OCI-M2 (cell line): ENCODE results near the gene KLK13.

Experiments
- DNase-seq: peaks from one replicate; lab custom pipeline; 2025; ENCODE audit not compliant: unreplicated experiment; lab: John Stamatoyannopoulos, UW

The KLK13 gene

DNA sequence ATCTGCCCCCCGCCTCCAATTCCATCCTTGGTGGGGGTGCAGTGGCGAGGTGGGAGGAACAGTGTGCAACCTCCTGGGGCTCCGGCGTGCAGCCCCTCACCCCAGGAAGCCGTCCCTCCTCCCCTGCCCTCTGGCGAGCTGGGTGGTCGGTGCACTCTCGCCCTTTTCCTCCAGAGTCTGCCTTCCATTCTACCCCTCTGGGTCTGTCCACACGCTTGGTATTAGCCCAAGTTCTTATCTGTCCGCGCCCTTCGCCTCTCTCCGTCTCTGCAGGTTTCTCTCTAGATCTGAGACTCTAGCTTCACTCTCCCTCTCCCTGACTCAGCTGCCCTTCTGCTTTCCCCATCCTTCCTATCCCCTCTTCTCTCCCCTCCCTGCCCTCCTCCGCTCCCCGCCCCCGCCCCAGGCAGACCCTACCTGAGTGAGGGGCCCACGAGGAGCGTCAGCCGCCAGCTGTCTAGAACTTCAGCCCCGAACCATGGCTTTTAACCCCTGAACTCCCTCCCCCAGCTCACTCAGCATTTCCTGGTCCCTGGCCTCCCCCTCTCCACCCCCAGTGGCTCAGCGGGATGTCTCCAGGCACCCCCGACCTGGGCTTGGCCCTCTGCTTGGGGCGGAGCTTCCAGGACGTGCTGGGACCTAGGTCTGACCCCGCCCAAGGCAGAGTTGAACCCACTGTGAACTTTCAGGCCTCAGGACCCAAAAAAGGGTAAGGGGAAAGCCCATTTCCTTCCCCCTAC is 499 bp upstream of the KLK13 start:
- no peak for DNase-seq

DNA sequence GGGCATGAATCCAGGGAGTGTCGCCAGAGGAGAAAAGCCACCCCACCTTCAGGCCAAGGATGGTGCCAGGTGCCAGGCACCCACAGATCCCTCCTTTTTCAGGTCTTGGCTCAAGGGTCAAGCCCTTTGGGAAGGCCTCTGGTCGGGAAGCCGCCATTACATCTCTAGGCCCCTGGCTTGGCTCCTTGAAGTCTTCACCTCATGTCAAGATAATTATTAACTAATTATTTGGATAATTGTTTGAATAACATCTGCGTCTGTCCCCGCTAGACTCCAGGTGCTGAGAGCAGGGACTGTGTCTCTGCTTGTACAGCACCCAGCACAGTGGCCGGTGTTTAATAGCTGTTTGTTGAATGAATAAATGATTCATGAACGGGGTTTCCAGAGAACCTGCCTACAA is 1.2 kb downstream of the KLK13 start:
- no peak for DNase-seq

DNA sequence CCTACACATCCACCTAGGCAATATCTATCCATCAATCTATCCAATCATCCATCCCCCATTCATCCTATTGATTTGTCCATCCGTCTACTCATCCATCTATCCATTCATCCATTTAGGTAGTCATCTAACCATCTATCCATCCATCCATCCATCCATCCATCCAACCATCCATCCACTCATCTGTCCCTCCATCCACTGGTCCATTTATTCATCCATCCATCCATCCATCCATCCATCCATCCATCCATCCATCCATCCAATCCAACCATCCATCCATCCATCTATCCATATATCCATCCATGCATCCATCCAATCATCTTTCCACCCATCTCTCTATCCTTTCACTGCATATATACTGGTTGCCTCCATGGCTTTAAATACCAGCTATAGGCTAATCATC is 3.9 kb downstream of the KLK13 start:
- DNase-seq: no peak

DNA sequence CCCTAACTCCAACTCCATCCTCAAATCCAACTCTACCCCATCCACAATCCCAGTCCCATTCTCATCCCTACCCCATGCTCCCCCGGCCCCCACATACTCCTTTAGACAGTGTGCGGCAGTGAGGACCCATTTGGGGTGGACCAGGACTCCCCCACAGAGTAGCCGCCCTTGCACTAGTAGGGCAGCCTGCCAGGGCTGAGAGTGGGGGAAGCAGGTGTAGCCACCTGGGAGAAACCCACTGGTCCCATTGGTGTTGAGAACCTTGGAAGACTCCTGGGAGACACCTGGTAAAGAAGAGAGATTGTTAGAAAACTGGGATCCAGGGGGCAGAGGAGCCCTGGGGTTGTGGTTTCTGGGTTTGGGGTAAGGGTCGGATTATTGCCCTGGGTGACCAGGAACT is 4.6 kb downstream of the KLK13 start:
- DNase-seq: no peak

DNA sequence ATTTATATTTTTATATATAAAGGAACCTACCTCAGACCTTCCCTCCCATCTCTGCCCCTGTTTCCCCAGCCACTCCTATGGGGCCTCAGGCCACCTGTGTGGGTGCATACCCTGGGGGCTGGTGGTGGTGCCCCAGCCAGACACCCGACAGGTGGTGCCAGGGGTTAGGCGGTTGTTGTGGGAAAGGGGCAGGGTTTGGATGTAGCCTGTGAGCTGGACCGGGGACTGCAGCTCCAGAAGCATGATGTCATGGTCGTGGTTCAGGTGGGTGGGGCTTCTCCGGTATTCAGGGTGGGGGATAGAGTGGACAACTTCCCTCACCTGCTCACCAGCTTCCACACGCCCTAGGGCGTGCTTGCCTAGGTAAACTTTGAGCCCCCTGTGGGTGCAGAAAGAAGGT is 5.2 kb downstream of the KLK13 start:
- DNase-seq: no peak

DNA sequence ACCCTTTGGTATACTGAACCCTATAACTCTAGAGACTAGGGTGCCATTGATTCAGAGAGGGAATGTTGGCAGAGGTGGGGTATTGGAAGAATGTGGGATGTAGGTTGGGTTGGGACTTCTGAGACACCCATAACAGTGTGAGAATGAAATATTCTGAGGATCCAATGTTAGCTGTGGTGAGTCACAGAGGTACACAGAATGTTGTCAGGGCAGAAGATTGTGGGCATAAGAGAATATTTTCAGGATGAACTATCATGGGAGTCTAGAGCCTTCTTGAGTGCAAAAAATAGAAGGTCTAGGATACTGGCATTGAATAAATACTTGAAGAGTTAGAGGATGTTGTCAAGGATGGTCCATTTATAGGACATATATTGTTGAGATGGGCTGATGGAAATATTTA is 9.0 kb downstream of the KLK13 start:
- no peak for DNase-seq

DNA sequence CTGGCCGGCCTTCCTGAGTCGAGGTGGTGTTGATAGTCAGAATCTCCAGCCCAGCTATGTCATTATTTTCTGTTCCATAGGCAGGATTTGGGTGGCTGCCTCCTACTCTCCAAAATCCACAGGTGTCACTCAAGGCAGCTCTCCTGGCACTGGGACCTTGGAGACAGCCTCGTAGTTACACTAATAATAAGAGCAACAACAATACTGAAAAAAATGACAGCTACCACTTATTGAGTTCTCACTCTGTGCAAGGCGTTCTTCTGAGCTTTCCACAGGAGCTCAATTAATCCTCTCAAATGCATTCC is 17.9 kb downstream of the KLK13 start:
- no peak for DNase-seq

DNA sequence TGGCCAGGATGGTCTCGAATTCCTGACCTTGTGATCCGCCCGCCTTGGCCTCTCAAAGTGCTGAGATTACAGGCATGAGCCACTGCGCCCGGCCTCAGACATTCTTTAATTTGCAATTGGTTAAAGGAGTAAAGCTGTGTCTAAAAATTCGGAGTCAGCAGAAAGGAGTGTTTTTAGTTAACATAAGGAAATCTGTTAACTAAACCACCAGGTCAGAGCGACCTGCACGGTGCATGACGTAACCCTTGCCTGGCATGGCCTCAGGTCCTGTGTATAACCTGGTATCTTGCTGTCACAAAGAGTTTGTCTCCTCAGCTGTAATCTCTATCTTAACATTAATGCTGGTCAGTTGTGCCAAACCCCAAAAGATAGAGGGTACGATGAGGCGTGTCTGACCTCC is 20.6 kb downstream of the KLK13 start:
- no peak for DNase-seq

DNA sequence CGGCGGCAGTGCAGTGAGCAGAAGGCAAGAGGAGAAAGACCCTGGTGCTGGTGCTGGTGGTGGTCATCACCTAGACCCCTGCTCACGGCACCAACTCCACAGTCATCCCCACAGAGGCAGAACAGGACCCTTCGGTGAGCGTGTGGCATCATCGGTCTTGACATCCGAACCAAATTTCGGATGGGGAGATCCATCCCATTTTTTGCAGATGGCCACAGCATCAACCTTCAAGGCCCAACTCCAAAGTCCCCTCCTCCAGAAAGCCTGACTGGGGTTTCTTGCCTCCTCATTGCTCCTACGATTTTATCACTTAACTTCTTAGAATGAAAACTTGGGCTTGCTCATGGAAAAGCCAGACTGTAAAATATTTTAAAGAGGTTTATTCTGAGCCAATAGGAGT is 21.4 kb downstream of the KLK13 start:
- DNase-seq: no peak

DNA sequence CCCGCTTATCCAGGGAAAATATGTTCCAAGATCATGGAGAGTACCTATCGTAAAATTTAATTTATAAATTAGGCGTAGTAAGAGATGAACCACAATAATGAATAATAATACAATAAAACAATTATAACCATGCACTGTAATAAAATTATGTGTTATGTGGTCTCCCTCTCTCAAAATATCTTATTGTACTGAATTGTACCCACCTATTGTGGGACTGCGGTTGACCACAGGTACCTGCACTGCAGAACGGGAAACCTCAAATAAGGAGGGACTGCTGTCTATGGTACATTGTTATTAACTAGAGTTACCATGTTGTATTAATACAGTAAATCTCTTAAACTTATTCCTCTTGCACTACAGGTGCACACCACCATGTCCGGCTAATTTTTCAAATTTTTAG is 24.7 kb downstream of the KLK13 start:
- DNase-seq: no peak

DNA sequence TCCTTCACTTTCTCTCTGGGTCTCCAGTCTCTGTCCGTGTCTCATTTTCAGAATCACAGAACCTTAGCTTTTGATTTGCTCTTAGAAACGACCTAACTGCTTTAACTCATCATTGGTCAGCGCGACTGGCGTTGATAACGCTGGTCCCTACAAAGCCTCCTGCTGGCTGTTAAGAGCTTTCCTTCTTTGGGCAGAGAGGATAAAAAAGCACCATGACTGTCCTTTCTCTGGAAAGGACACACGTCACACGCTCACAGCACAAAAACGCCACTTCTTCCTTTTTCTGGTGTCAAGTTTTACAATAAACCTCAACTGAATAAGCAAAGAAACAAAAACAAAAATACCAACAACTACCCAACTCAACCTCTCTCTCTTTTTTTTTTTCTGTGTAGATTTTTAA is 28.4 kb downstream of the KLK13 start:
- DNase-seq: no peak

DNA sequence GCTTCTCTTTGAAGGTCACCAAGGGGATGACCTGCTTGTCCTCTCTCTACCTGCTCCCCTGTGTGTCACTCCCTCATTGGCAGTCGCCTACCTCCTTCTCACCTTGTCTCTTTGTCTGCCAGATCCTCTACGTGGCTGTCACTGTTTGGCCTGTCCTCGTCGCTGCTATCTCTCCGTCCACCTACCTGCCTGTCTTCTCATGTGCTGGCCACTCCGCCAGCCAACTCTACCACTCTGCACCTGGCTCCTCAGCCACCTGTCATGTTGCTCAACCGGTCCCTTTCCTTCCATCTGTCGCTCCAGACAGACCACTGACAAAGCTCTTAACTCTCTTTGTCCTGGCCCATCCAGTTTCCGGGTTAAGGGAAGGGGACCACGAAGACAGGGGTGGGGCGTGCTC is 30.2 kb downstream of the KLK13 start, which contains the start of gene KLK12:
KLK12 (minus strand) TSS at position 299 of the 400 bp plus-strand sequence. CDS start 381 bp downstream, outside the sequence.
- no peak for DNase-seq

DNA sequence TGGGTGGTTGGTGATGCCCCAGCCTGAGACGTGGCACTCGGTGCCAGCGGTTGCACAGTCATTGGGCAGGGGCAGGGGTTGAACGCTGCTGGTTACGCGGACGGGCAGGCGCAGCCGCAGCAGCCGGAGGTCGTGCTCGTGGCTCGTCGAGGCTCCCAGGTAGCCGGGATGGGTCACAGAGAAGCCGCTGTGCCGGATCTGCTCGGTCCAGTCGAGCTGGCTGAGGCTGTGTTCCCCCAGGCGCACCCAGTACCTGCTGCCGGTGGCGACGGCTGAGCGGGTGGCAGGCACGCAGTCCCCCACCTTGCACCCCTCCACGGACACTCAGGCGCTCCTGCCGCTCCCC is 33.0 kb downstream of the KLK13 start:
- no peak for DNase-seq

DNA sequence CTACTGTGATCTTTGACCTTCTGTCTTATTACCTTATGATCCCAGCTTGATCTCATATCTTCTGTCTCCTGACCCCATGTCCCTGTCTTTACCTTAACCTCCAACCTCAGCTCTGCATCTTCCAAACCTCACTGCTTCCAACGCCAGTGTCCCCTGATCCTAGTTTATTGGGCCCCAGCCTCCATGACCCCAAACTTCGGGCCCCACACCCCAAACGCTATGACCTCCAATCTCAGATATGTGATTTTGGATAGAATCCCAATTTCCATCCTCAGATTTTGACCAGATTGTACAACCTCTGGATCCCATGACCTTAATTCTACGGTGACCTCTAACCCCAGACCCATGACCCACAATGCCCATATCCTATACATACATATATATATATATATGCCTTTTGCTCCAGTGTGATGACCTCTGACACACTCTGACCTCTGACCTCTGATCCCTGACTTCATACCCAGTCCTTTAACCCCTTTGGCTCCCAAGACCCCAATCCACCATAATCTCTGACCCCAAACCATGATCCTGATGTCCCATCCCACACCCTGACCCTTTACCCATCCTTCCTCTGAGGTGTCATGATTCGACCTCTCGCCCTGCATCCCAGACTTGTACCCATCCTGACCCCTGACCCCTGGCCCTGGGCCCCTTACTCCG is 33.5 kb downstream of the KLK13 start:
- no peak for DNase-seq

DNA sequence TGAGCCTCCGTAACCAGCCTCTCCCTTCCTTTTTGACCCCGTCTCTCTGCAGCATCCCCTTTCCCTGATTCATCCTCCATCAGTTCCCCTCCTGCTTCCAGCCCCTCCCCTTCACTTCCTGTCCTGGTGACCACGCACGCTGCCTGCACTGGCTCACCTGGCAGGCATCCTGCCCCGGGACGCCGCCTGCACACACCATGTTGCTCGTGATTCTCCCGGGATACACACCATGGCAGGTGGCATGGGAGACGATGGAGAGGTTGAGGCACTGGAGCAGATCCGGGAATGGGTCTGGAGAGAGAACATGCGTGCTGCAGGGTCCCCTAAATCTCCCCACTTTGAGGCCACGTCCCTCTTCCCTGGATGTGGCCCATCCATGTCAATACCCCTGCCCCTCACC is 34.3 kb downstream of the KLK13 start:
- DNase-seq: no peak

DNA sequence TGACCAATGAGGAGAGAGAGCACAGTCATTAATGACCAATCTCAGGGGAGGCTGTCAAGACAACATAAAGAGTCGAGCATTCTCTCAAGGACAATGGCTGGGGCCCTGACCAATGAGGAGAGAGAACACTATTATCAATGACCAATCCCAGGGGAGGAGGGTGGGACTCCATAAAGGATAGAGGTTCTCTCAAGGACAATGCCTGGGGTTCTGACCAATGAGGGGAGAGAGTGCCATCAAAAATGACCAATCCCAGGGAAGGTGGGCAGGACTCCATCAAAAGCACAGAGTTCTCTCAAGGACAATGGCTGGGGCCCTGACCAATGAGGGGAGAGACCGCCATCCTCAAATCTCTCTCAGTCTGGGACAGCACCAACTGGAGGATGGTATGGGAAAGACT is 35.2 kb downstream of the KLK13 start:
- no peak for DNase-seq

DNA sequence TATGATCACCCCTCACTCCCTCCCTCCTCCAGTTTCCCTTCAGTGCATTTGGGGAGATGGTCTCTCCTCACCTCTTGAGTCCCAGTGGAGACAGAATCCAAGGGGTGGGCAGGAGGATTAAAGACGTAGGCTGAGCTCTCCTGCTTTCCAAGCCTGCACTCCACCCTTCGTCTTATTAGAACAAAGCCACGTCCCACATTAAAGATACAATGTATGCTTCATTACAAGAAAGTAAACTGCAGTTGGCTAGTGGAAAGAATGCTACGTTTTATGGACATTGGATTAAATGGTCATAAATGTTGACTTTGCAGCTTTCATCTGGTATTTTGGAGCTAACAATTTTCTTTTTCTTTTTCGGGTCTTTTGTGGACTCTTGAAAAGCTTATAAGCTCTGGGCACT is 37.0 kb downstream of the KLK13 start:
- DNase-seq: no peak

DNA sequence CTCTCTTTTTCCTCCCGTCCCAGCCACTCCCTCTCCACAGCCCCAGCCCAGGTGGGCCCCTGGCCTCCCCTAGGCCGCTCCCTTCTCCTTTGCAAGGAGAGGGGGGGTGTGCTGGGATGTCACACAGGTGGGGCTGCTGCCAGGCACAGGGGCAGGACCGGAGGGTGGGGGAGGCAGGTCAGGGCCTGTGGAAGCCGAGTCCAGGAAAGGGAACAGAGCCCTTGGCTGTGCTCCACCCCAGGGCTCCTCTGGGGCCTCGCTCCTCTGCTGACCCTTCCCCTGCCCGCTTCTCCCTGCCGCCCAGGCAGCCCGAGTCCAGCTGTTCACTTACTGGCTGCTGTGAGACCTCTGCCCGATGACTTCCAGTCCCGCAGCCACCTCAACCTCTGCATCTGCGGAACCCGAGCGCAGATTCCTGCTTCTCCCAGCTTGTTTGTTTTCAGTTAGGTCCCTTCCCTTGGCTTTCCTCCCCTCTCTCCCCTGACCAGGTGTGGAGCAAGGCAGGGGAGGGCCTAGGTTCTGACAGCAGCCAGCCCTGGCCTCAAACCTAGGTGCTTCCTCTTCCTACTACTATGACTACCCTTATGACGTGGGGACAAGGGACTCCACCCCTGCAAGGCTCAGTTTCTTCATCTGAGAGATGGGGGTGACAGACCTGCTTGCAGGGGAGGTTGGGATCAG is 37.6 kb downstream of the KLK13 start:
- DNase-seq: no peak

DNA sequence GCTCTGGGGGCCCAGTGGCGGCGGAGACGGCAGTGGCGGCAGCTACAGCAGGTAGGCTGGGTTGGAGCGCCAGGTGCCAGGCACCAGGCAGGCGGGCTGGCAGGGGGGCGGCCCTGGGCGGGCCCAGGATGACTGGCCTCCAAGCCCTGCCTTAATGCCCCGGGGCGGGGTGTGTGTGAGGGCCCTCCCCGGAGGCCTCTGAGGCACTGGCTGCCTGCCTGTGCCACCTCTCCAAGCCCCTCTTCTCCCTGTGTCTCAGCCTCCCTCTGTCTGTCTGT is 38.4 kb downstream of the KLK13 start, which contains the start of gene KLK11:
KLK11 (minus strand) TSS at position 63 of the 278 bp plus-strand sequence. CDS start 985 bp downstream, outside the sequence.
- no peak for DNase-seq

DNA sequence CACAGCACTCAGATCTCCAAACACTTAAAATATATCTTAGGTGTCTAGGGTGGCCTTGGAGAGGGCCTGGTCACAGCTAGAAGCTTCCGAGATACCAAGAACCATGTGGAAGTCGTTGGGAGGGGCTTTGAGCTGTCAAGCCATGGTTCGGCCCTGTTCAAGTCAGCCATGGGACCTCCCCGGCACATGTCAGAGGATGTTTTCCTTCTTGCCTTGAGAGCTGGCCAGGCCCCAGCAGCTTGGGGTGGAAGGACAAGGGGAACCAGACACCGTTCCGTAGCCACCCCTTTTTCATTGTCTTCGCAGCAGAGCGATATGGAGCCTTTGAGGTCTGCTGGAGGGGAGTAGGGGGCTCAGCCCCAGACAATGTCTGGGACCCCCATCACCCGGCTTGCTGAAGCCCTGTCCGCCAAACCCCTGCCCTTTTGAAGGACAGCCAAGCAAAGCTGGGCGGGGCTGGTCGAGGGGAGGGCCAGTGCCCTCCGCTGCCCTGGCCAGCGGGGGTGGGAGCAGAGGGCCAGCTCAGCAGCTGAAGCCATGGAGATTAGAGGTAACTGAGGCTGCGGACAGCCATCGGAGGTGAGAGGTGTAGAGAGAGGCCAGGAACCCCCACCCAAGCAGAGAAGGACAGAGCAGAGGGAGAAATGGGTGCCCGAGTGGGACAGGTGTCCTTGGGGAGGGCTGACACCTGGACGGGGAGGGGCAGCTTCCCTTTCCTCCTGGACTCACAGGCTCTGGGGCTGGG is 38.9 kb downstream of the KLK13 start:
- DNase-seq: no peak

DNA sequence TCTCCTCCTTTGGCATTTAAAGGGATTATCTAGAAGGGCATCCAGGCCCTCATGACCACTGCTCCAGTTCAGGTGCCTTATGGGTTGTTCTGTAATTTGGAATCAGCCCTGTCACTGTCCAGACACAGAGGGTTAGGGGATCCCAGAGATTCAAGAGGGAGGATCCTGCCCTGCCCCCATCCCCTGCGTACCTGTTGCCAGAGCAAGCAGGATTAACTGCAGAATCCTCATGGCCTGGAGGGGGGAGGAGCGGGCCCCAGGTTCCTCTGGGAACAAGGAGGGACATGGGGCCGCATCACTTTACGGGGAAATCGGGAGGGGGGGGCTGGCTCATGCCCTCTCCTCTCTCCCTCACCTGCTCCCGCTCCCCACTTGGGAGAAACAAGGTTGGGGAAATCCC is 39.5 kb downstream of the KLK13 start:
- DNase-seq: no peak

DNA sequence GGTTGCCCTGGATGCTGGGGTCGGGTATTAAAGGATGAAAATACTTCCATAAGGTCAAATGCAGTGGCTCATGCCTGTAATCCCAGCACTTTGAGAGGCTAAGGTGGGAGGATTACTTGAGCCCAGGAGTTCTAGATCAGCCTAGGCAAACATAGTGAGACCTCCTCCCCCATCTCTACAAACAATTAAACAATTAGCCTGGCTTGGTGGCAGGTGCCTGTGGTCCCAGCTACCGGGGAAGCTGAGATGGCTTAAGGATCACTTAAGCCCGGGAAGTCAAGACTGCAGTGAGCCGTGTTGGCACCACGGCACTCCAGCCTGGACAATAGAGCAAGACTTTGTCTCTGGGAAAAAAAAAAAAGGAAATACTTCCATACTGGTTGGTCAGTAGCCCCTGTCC is 40.0 kb downstream of the KLK13 start:
- no peak for DNase-seq
